IMR-90 (cell line): ENCODE measurements around the gene CD151. TPM values are rescaled to one million over a fixed set of nuclear protein-coding genes. Genes with fewer than 3 reads are reported as not detected.

Experiments
- ATAC-seq: fragments of 200-7000 bp; cut with Tn5 transposase; 2 replicates; pipeline ENCODE4 v1.9.1; 2020; ENCODE audit warnings: low read depth, mild to moderate bottlenecking, moderate library complexity
- BruUV-seq: library from RNA; stranded (reverse); fragments of 400-500 nt; replicated peaks from 2 replicates; lab custom pipeline; 2021; lab: Mats Ljungman, UMichigan
- CTCF ChIA-PET: fragments of 300-600 bp; formaldehyde crosslinking; extraction: SDS; loops from one replicate; lab custom pipeline; 2021; ENCODE audit warnings: antibody characterized with exemption; lab: Yijun Ruan, JAX
- POLR2A ChIA-PET: fragments of 300-600 bp; sonication (Branson Sonifier 250); formaldehyde crosslinking; loops from one replicate; lab custom pipeline; 2022; ENCODE audit warnings: antibody characterized with exemption; ENCODE audit not compliant: unreplicated experiment; lab: Charles Lee
- DNase-seq: peaks from one replicate; pipeline ENCODE4 v3.0.0; 2013
- H2AFZ ChIP-seq: replicated peaks from 2 replicates; pipeline ENCODE3; 2013; ENCODE audit warnings: low read length, mild to moderate bottlenecking; ENCODE audit not compliant: poor library complexity
- H2AK5ac ChIP-seq: 2 replicates; pipeline ENCODE4 v1.6.1; 2013; ENCODE audit warnings: low read depth, low read length, inconsistent platforms
- H2AK9ac ChIP-seq: replicated peaks from 2 replicates; pipeline ENCODE3; 2013; ENCODE audit warnings: mild to moderate bottlenecking, low read depth, low read length, moderate library complexity; ENCODE audit not compliant: poor library complexity
- H2BK120ac ChIP-seq: 2 replicates; pipeline ENCODE4 v1.6.1; 2013; ENCODE audit warnings: low read depth, low read length, inconsistent platforms
- H2BK15ac ChIP-seq: 3 replicates; pipeline ENCODE4 v1.6.1; 2013; ENCODE audit warnings: low read depth, low read length, inconsistent platforms
- H2BK20ac ChIP-seq: 2 replicates; pipeline ENCODE4 v1.6.1; 2013; ENCODE audit warnings: low read depth, mild to moderate bottlenecking, inconsistent platforms, low read length, moderate library complexity
- H2BK5ac ChIP-seq: 2 replicates; pipeline ENCODE4 v1.6.1; 2013; ENCODE audit warnings: mild to moderate bottlenecking, low read depth, low read length, inconsistent platforms; ENCODE audit not compliant: poor library complexity, severe bottlenecking
- H3K14ac ChIP-seq: replicated peaks from 2 replicates; pipeline ENCODE4 v1.6.1; 2013; ENCODE audit warnings: low read depth, low read length, inconsistent platforms
- H3K18ac ChIP-seq: 2 replicates; pipeline ENCODE4 v1.6.1; 2013; ENCODE audit warnings: low read depth, low read length, control low read depth
- H3K23ac ChIP-seq: 2 replicates; pipeline ENCODE4 v1.6.1; 2013; ENCODE audit warnings: low read depth, low read length, inconsistent platforms
- H3K27ac ChIP-seq: 2 replicates; pipeline ENCODE4 v1.5.1; 2013; ENCODE audit warnings: mild to moderate bottlenecking, control low read depth, low read length; ENCODE audit not compliant: insufficient read depth
- H3K27me3 ChIP-seq: 2 replicates; pipeline ENCODE4 v1.6.1; 2013; ENCODE audit warnings: low read length; ENCODE audit not compliant: control insufficient read depth, insufficient read depth
- H3K36me3 ChIP-seq: 2 replicates; pipeline ENCODE4 v1.6.1; 2013; ENCODE audit warnings: low read length, mixed read lengths; ENCODE audit not compliant: control insufficient read depth, insufficient read depth
- H3K4ac ChIP-seq: 2 replicates; pipeline ENCODE4 v1.6.1; 2013; ENCODE audit warnings: low read depth, low read length, inconsistent platforms
- H3K4me1 ChIP-seq: 2 replicates; pipeline ENCODE4 v1.6.1; 2013; ENCODE audit warnings: low read length, mixed read lengths; ENCODE audit not compliant: control insufficient read depth, insufficient read depth
- H3K4me2 ChIP-seq: 2 replicates; pipeline ENCODE4 v1.6.1; 2013; ENCODE audit warnings: low read depth, mild to moderate bottlenecking, control low read depth, low read length, moderate library complexity
- H3K4me3 ChIP-seq: 2 replicates; pipeline ENCODE4 v1.5.1; 2013; ENCODE audit warnings: low read depth, mild to moderate bottlenecking, control low read depth, low read length, moderate library complexity; ENCODE audit not compliant: insufficient read depth
- H3K56ac ChIP-seq: 2 replicates; pipeline ENCODE4 v1.6.1; 2013; ENCODE audit warnings: low read length, inconsistent platforms; ENCODE audit not compliant: insufficient read depth; ENCODE audit errors: extremely low read depth
- H3K79me1 ChIP-seq, 2 experiments: 2 replicates each; pipeline ENCODE4 v1.6.1; 2013; ENCODE audit warnings: low read length in 2 of 2, inconsistent platforms in 1 of 2, low read depth in 1 of 2
- H3K9ac ChIP-seq: 2 replicates; pipeline ENCODE4 v1.6.1; 2013; ENCODE audit warnings: low read depth, low read length, control low read depth
- H3K9me1 ChIP-seq: 2 replicates; pipeline ENCODE4 v1.6.1; 2013; ENCODE audit warnings: low read length, inconsistent platforms; ENCODE audit not compliant: insufficient read depth
- H3K9me3 ChIP-seq: 2 replicates; pipeline ENCODE4 v1.6.1; 2013; ENCODE audit warnings: low read length; ENCODE audit not compliant: control insufficient read depth, insufficient read depth
- H4K20me1 ChIP-seq: 2 replicates; pipeline ENCODE4 v1.6.1; 2013; ENCODE audit warnings: low read length, inconsistent platforms; ENCODE audit not compliant: insufficient read depth
- H4K5ac ChIP-seq: 2 replicates; pipeline ENCODE4 v1.6.1; 2013; ENCODE audit warnings: mild to moderate bottlenecking, low read depth, low read length, control low read depth
- H4K8ac ChIP-seq, 2 experiments: 2 replicates each; pipeline ENCODE4 v1.6.1; 2013; ENCODE audit warnings: low read depth in 2 of 2, low read length in 2 of 2, control low read depth in 1 of 2, inconsistent platforms in 1 of 2
- H4K91ac ChIP-seq: 2 replicates; pipeline ENCODE4 v1.6.1; 2013; ENCODE audit warnings: low read depth, low read length, inconsistent platforms; ENCODE audit not compliant: insufficient read depth
- BHLHE40 ChIP-seq: fragments of 150-350 bp; IDR thresholded peaks from 2 replicates; pipeline ENCODE4 v1.6.1; 2016; ENCODE audit warnings: mild to moderate bottlenecking, low read depth, low read length
- CEBPB ChIP-seq: IDR thresholded peaks from 2 replicates; pipeline ENCODE4 v1.6.1; 2012; ENCODE audit warnings: low read depth, low read length, improper control_type of control experiment
- CHD1 ChIP-seq: IDR thresholded peaks from 2 replicates; pipeline ENCODE4 v1.6.1; 2012; ENCODE audit warnings: low read depth, low read length, improper control_type of control experiment
- CTCF ChIP-seq: conservative IDR thresholded peaks from 2 replicates; pipeline ENCODE4 v1.5.1; 2012; ENCODE audit warnings: mild to moderate bottlenecking, low read depth, low read length, improper control_type of control experiment
- FOS ChIP-seq: fragments of 150-350 bp; IDR thresholded peaks from 2 replicates; pipeline ENCODE4 v1.6.1; 2016; ENCODE audit warnings: low read depth, low read length
- MAFK ChIP-seq: IDR thresholded peaks from 2 replicates; pipeline ENCODE4 v1.6.1; 2012; ENCODE audit warnings: low read depth, low read length, improper control_type of control experiment
- MAZ ChIP-seq: IDR thresholded peaks from 2 replicates; pipeline ENCODE4 v1.6.1; 2012; ENCODE audit warnings: low read depth, mild to moderate bottlenecking, low read length, improper control_type of control experiment, moderate library complexity, borderline replicate concordance
- POLR2A ChIP-seq: IDR thresholded peaks from 2 replicates; pipeline ENCODE4 v1.6.1; 2012; ENCODE audit warnings: mild to moderate bottlenecking, low read depth, low read length
- USF2 ChIP-seq: fragments of 150-350 bp; IDR thresholded peaks from 2 replicates; pipeline ENCODE4 v1.6.1; 2017; ENCODE audit warnings: mild to moderate bottlenecking, antibody characterized with exemption, low read length, low read depth
- WGBS, 2 experiments: methylation state at CpG; one replicate each; pipeline versions ENCODE4 v1.1.5 to v1.1.7; 2013; ENCODE audit warnings: missing lambda C conversion rate in 2 of 2; ENCODE audit not compliant: insufficient read length in 1 of 2; ENCODE audit errors: extremely low coverage in 2 of 2; 5-methylcytosine and 5-hydroxymethylcytosine counted together
- dilution Hi-C: fragments of 300-500 bp; cut with HindIII; formaldehyde crosslinking; loops from one replicate; pipeline ENCODE4 v1.14.3; 2018; ENCODE audit warnings: low sequenced_read_pairs; ENCODE audit not compliant: unreplicated experiment
- in situ Hi-C: fragments of 300-500 bp; cut with MboI; formaldehyde crosslinking; loops from 3 replicates; pipeline ENCODE4 v1.14.3; 2019; ENCODE audit warnings: low sequenced_read_pairs, inconsistent platforms, mixed read lengths
- intact Hi-C: fragments of 100-400 bp; cut with micrococcal nuclease; formaldehyde crosslinking; loops from 2 replicates; pipeline ENCODE4 v1.10.0; 2022
- polyA plus RNA-seq, 3 experiments: library from polyadenylated mRNA; depleted of rRNA; stranded (reverse); fragments of >200 nt; gene quantifications; 2 replicates each; pipeline ENCODE4 v1.2.3, GENCODE V29; 2012; ENCODE audit warnings: low replicate concordance in 1 of 3
- total RNA-seq: library from RNA; depleted of rRNA; stranded (reverse); fragments of >200 nt; gene quantifications from 2 replicates; pipeline ENCODE4 v1.2.3, GENCODE V29; 2012

The CD151 gene
- total and polyA plus RNA-seq, 2 of the 4 experiments (the other 2 are of a cell fraction) = 1,150 to 1,267 TPM

GRCh38 chr11:833114-833791 is 501 bp downstream of the CD151 start:
- peak overlapping the region; percentile 96 for H3K23ac ChIP-seq
- H3K4me3 ChIP-seq = peak overlapping the region; percentile 84
- no peaks in the 10 kb centered on the region for H3K9me3 ChIP-seq
- no peaks in the 10 kb centered on the region for H3K27me3 ChIP-seq
- DNase-seq = no peak
- peak overlapping the region; percentile 80 for H3K4me2 ChIP-seq
- H4K5ac ChIP-seq = no peak overlapping the region; the same call in 1 of the 2 replicates
- dilution Hi-C loops (no loop called here), in situ Hi-C loops (no loop called here), intact Hi-C loops (no loop called here)
- H3K79me1 ChIP-seq = peaks cover 15 to 54% of the 10 kb centered on the region in 2 experiments
- peak overlapping the region; percentile 51; the same call in 1 of the 2 replicates for H2BK120ac ChIP-seq
- H3K14ac ChIP-seq = peak overlapping the region; percentile 99
- H4K20me1 ChIP-seq = peaks cover 62% of the 10 kb centered on the region
- H3K56ac ChIP-seq = peak overlapping the region; percentile 78
- peak overlapping the region; percentile 94 for H2AK5ac ChIP-seq
- peaks cover 21% of the 10 kb centered on the region for H3K36me3 ChIP-seq
- ChIA-PET CTCF (interaction anchor here (0.8 kb wide), 1 partner anchor 50 kb away, joined by 3 read pairs; no protein-coding TSS in a partner anchor), POLR2A (interaction anchor here (1.3 to 1.4 kb wide), 2 partner anchors 10 to 14 kb away, joined by 3 to 6 read pairs; partner anchors contain the start of genes PNPLA2 and TSPAN4)
- TF ChIP-seq CEBPB (no peak), FOS (no peak), CHD1 (0 out of 2 replicates have a peak, but pooled peaks have one; percentile 69), MAZ (peak; percentile 72; the same call in 1 of the 2 replicates), MAFK (no peak), CTCF (no peak), BHLHE40 (0 out of 2 replicates have a peak, but pooled peaks have one; percentile 5), USF2 (no peak), POLR2A (peak; percentile 73)
- ATAC-seq = peak; percentile 6
- peak overlapping the region in 1 of 2 experiments; percentile 14; a peak in 2 of 4 replicates for H4K8ac ChIP-seq
- H3K9me1 ChIP-seq = peaks cover 21% of the 10 kb centered on the region
- WGBS, 2 experiments = 1% methylated on average over 14 of the region's 55 CpGs; no CpG with 5 or more reads in 1 of the 2 experiments
- peak overlapping the region; percentile 43 for H3K18ac ChIP-seq
- H2AK9ac ChIP-seq = peak overlapping the region; percentile 100
- H2AFZ ChIP-seq = peak overlapping the region; percentile 75
- H3K4ac ChIP-seq = peak overlapping the region; percentile 98
- peak overlapping the region; percentile 77 for H4K91ac ChIP-seq
- no TSS peak for BruUV-seq
- peak overlapping the region; percentile 34; the same call in 1 of the 3 replicates for H2BK15ac ChIP-seq
- no peak overlapping the region for H2BK20ac ChIP-seq
- peaks cover 38% of the 10 kb centered on the region for H3K4me1 ChIP-seq
- peak overlapping the region; percentile 94 for H3K9ac ChIP-seq
- peak overlapping the region; percentile 93 for H3K27ac ChIP-seq
- peak overlapping the region; percentile 93 for H2BK5ac ChIP-seq
